ENCODE measurements around the gene MIB2. TPM values are rescaled to one million over a fixed set of nuclear protein-coding genes. Genes with fewer than 3 reads are reported as not detected.
"Not testable (repeated sequence)": the region's sequence is repeated elsewhere in the genome, so short reads cannot be mapped to it uniquely, and the experiment has no call there.

The MIB2 gene
- 43.5 TPM for total RNA-seq

GRCh38 chr1:1615256-1616044 lies at the start of gene MIB2:
Gene MIB2, plus strand, starts transcription at chr1:1615500. Its CDS starts 7,953 bp downstream, at chr1:1623453.
- peak; percentile 94 for DNase-seq

- no peak for DNase-seq
Observed at GRCh38 chr1:1567152-1567875, 48.0 kb upstream of the MIB2 start.

GRCh38 chr1:1567891-1568291 lies 47.4 kb upstream of the MIB2 start:
- DNase-seq: no peak

GRCh38 chr1:1569341-1569740 lies 46.0 kb upstream of the MIB2 start:
- no peak for DNase-seq

GRCh38 chr1:1573843-1574720 lies 41.2 kb upstream of the MIB2 start:
- no peak for DNase-seq

DNA sequence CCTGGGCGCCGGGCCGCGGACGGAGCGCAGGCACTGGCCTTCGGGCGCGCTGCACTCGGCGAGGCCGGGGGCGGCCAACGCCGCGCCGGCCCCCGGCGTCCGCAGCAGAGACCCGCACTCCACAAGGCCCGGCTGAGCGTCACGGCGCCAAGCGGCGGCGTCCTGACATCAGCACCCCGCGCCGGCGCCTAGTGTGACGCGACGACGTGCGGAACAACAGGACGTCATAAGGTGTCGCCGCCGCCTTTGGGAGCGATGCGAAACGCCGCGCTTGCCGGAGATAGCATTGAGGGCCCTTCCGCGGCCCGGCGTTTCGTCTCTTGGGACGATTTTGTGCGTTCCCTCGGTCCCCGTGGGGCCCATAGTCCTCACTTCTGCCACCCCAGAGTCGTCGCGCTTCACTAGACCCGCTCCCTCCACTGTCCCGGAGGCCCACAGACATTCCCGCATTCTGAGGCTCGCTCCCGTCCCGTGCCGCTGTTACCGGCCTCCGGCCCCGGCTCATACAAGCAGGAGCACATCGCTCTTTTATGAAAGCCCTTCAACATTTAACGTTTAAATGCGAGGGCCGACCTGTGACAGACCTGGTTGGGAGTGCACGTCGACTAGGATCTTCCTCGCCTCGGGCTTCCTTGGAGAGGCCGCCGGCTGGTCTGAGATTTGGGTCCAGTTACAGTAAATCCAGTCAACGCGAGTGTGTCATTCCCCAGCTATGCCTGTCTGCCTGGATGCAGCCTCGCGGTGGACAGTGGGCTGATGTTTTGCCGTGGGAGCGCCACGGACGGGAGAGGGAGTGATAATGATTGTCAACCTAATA lies 40.4 kb upstream of the MIB2 start, which contains the start of gene SSU72:
TSS of gene SSU72 (minus strand) at position 143 of the 817 bp plus-strand sequence. CDS start 306 bp downstream, outside the sequence.
- peak; percentile 67 for DNase-seq

DNA sequence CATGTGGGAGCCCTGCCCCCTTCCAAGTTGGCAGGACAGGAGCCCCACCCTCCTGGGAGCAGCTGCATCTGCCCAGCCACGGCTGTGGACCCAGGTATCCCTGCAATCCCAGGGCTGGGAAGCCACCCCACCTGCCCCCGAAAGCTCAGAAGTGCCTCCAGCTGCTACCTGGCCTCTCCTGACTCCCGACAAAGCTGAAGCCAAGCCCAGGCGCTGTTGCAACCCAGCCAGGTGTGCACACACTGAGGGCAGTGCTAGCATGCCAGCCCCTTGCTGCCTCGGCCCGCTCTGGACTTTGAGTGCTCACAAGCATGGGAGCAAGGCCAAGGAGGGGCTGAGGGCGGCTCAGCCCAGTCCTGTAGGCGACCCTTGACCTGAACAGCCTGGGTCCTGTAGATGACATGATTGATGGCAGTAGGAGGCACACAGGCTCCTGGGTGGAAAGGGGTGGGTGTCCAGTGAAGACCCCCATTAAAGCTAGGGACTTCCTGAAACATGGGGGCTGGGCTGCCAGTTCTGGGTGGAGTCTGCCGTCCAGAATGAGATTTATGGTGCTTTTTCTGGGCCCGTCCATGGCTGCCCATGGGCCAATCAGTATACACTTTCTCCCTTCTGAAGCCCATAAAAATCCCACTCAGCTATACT lies 37.8 kb upstream of the MIB2 start:
- DNase-seq: no peak

GRCh38 chr1:1578371-1578940 lies 36.8 kb upstream of the MIB2 start:
- DNase-seq: no peak

GRCh38 chr1:1582585-1583346 lies 32.5 kb upstream of the MIB2 start:
- DNase-seq: no peak

DNA sequence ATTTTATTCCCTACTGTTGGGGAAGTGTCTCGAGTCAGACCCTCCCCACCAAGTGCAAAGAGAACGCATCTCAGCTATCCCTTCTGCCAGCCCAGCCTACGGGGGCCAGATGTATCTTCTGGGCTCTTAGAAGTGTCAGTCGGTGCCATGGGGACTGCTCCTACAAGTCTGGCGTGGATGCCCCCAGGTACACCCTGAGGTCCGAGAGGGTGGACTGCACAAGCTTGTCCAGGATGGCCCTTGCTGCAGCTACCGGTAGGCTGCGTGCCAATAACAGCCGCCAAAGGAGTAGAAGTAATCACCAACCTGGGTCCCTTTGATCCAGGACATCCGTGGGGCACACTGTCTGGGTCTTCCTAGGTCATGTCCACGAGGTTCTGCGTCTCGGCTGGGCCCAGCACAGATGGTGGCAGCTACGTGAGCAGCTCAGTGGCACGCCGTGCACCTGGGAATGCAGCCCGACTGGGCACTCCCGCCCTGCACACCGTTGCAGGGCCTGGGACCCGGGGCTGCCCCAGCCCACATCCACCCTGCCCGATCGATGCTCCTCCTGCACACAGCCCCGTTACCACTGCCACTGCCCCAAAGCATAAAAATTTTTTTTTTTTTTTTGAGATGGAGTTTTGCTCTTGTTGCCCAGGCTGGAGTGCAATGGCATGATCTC lies 31.8 kb upstream of the MIB2 start:
- DNase-seq: no peak

DNA sequence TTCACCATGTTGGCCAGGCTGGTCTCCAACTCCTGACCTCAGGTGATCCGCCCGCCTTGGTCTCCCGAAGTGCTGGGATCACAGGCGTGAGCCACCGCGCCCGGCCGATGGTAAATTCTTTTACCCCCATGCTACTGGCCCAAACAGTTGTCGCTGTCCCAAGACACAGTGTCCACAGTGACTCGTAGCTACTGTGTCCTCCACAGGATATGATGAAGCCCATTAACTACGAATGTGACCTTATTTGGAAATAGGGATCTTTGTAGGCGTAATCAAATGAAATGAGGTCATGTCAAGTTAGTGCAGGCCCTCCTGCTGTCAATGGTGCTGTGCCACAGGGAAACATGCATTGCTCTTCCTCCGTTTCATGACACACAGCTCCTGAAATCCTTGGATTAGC lies 23.8 kb upstream of the MIB2 start:
- no peak for DNase-seq

DNA sequence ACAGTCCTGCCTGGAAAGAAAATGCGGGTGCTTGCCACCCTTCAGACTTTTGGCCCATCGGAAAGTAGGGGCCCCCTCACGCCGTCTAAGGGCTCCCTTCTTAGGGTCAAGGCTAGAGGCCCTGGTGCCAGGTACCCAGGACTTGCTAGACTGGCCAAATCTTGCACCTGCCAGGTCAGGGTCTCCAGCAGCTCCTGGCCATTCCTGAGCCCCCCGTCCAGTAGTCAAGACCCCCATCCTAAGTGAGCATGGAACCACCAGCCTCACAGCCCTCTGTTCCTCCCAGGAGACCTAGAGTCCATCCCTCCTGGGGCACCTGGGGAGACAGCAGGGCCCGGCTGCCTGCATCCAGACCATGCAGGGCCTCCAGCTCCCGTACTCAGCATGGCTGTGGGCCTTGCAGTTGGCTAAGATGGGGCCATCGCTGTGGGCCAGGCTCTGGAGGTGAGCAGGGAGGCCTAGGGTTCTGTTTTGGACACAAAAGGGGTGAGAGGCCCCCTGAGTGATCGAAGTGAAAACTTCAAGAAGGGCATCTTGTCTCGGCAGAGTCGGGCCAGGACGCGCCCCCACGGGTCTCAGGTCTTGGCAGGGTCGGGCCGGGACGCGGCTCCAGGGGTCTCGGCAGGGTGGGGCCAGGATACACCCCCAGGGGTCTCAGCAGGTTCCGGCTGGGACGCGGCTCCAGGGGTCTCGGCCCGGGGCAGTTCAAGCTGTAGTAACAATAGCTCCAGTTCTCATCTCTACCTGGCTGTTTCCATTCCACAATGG lies 21.3 kb upstream of the MIB2 start:
- DNase-seq: no peak

- no peak for DNase-seq
Observed at GRCh38 chr1:1594602-1595260, 20.6 kb upstream of the MIB2 start.

- DNase-seq: not testable (repeated sequence)
Observed at GRCh38 chr1:1595341-1595740, 20.0 kb upstream of the MIB2 start.

DNA sequence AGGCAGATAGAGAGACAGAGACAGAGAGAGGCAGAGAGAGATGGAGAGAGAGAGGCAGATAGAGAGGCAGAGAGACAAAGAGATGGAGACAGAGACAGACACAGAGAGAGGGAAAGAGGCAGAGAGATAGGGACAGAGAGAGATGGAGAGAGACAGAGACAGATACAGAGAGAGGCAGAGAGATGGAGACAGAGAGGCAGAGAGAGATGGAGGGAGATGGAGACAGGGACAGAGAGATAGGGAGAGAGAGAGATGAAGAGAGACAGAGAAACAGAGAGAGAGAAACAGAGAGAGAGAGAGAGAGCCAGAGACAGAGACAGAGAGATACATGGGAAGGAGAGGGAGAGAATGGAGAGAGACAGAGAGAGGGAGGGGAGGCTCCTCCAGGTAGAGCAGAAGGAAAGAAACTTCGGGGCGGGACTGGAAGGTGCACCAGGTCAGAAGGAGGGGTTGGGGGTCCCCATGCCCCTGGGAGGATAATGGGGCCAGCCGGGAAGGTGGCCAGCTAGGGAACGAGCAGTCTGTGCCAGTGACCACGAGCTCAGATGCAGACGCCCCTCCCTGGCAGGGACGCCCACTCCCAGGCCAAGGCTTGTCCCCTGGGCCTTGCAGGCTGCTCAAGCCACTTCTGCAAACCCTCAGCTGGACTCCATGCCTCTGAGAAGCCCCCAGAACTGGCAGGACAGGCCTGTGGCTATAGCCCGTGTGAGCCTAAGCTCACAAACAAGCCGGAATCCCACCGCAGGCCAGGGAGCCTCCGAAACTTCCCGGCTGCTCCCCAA lies 18.6 kb upstream of the MIB2 start:
- no peak for DNase-seq

DNA sequence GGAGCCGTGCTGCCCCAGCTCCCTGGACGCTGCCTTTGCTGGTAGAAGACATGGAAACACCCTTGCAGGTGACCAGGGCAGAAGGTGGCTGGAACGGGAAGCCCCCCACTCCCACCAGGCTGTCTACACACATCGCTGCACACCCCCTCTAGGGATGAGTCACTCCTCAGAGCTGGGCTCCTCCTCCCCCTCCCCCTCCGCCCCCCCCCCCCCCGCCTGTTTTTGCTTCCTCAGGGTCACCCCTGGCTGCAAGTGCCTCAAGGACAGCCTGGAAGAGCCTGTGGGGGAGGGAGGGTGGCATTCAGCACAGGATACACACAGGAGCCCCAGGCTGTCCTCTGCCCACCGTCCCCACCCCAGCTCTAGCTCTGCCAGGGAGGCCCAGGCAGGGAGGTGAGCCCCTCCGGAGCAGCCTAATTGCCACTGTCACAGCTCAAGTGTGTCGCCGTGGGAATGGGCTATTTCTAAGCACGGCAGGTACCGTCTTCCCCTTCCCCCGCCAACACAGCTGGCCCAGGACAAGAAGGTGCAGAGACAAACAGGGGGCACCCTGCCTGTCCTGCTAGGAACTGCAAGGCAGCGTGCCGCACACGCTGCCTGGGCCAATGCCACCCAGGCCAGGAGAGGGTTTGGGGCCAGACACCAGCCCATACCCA lies 17.9 kb upstream of the MIB2 start:
- no peak for DNase-seq

All from occipital lobe (tissue), 2 donors.